Measurements from ENCODE around the gene SPHK1.

SPHK1 gene

GRCh38 chr17:76385892-76386786 is 1.7 kb downstream of the SPHK1 start:
- peak; percentile 71 for DNase-seq

DNA sequence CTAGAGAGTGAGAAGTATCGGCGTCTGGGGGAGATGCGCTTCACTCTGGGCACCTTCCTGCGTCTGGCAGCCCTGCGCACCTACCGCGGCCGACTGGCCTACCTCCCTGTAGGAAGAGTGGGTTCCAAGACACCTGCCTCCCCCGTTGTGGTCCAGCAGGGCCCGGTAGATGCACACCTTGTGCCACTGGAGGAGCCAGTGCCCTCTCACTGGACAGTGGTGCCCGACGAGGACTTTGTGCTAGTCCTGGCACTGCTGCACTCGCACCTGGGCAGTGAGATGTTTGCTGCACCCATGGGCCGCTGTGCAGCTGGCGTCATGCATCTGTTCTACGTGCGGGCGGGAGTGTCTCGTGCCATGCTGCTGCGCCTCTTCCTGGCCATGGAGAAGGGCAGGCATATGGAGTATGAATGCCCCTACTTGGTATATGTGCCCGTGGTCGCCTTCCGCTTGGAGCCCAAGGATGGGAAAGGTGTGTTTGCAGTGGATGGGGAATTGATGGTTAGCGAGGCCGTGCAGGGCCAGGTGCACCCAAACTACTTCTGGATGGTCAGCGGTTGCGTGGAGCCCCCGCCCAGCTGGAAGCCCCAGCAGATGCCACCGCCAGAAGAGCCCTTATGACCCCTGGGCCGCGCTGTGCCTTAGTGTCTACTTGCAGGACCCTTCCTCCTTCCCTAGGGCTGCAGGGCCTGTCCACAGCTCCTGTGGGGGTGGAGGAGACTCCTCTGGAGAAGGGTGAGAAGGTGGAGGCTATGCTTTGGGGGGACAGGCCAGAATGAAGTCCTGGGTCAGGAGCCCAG is 2.8 kb downstream of the SPHK1 start:
- DNase-seq = no peak

- no peak for DNase-seq
Measured at GRCh38 chr17:76388966-76389888, 4.8 kb downstream of the SPHK1 start.

- DNase-seq = no peak
Measured at GRCh38 chr17:76390003-76390421, 5.6 kb downstream of the SPHK1 start.

DNA sequence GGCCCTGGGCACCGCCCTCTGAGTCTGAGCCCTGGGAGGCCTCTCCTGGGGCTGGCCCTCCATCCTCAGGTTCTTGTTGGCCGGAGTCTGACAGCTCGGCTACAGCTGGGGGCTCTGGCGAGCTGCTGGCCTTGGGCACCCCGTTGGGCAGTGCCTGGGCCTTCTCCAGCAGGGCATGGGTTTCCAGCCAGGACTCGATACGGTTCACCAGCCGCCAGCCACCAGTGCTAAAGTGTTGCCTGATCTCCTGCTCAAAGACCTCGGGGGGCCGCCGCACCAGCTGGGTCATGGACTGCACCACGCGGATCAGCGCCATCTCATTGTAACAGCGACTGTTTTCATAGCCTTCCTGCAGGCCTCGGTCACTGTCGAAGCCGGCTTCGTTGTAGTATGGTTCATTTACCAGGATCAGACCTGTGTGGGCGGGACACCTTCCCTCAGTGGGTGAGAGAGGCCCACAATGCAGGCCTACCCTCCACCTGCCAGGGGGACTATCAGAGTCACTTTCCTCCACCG is 6.8 kb downstream of the SPHK1 start:
- DNase-seq = no peak

- DNase-seq = no peak
Measured at GRCh38 chr17:76394166-76394565, 9.8 kb downstream of the SPHK1 start.

- no peak for DNase-seq
Measured at GRCh38 chr17:76395980-76396379, 11.6 kb downstream of the SPHK1 start.

DNA sequence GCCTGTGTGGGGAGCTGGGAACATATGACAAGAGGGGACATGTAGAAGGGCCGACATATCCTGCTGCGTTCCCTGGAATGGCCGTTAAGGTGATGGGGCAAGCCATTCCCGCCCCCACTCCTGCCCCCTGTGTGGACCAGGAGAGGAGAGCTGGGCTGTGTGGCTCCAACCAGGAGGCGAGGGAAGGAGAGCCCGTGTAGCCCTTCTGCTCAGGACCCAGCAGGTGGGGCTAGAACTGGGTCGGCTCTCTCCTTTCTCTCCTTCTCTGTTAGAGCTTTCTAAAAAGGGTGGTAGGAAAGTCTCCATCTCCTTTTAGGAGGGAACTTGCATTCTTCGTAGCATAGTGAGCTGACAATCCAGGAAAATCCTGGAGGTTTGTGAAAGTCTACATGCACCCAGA is 12.8 kb downstream of the SPHK1 start:
- no peak for DNase-seq

DNA sequence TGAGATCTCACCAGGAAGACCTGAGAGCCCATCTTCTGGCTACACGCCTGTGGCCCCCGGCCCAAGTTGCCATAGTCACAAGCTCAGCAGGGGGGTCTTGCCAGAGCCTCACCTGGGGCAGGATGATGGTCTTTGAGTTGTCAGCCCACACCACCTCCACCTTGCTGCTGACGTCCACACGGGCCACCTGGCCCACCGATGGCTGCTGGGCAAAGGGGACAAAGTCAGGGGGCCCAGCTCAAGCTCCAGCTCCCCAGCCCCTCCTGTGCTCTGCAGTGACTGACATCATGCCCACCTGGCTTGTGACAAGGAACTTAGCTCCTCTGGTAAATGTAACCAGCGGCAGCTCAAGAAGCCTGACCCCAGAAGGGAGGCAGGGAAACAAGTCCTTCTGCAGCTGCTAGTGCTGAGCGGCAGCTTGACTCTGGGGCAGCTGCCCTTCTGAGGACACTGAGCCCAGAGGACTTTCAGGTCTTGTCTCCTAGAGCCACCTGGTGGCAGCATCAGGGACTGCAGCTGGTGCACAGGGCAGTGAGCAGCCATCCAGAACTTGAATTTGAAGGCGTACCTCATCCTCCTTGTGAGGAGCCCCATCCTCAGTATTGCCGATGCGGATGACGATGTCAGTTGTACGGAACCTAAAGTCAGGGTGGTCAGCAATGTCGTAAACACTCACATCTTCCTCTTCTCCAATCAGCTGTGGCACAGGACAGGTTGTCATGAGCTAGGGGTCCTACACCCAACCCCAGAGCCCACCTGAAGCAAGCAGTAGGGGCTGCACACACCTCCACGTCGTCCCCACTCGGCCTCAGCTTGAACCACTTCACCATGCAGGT is 13.5 kb downstream of the SPHK1 start:
- DNase-seq = peak; percentile 89

- no peak for DNase-seq
Measured at GRCh38 chr17:76398523-76399174, 14.2 kb downstream of the SPHK1 start.

DNA sequence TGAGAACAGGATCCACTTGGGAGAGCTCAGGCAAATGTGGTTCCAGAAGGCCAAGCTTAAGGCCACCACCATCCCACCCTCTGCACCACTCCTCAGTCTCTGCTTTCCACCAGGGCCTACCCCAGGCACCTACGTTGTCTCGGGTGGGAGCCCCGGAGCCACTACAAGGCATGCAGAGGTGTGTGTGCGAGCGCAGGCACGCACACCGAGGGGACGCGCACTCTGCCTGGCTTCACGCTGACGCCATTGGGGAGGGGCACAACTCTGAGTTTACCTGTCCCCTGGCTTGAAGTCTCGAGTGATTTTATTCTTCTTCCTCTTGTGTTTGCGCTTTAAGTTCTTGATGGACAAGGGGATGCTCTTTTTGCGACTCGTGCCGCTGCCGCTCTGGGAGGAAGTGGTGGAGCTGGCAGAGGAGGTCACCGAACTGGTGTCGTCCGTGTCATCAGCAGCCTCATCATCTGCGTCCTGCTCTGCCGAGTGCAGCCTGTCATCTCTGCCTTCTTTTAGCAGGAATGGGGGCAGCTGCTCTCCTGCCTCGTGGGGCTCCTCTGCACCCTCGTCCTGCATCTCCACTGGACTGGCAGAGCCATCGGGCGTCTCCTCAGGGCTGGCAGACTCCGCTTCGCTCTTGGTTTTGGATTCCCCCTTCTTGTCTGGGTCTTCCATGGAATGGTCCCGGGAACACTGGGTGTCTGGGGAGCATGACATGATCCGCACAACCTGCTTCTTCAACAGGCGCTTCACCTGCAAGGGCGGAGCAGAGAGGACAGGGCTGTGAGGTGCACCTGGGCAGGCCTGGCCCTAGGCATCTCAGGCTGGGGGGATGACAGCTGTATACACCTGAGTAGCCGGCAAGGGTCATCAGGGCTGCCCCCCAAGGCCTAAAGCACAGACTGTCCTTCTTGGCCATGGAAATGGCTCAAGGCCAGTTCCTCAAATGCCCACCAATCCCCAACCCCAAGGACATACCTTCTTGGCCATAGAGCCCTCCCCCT is 15.1 kb downstream of the SPHK1 start:
- DNase-seq = no peak

GRCh38 chr17:76402711-76403110 is 18.3 kb downstream of the SPHK1 start:
- DNase-seq = no peak

DNA sequence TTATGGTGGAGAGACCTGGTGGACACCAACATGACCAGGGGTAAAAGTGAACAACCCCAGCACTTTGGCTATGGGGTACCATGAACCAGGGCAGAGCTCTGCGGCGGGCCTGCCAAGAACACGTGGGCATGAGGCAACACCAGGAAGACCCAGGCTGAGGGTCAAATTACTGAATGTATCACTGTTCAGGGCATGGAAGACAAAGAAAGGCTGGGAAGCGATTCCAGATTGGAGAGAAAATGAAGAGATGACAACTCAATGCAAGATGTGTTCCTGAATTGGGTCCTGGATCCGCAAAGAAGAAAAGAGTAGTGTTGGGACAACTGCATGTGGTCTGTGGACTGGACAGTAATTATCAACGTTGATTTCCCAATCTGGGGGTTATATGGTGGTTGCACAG is 19.8 kb downstream of the SPHK1 start:
- no peak for DNase-seq

- DNase-seq = peak; percentile 15
Measured at GRCh38 chr17:76404976-76405563, 20.7 kb downstream of the SPHK1 start.

DNA sequence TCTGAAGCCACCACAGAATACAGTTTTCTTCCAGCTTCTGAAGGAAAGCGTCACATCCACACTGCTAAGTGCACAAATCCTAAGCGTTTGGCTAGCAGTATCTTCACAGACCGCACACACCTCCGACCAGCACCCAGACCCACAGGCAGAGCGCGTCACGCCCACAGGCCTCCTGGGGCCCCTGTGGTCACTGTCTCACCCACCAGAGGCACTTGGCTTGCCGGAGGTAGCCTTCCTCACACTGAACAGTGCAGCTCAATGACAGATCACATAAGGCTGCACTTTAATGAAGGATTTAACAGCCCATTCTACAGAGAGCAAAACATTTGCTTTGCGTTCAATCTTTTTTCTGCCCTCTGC is 21.2 kb downstream of the SPHK1 start:
- no peak for DNase-seq

GRCh38 chr17:76405967-76406647 is 21.7 kb downstream of the SPHK1 start:
- peak; percentile 26 for DNase-seq

DNA sequence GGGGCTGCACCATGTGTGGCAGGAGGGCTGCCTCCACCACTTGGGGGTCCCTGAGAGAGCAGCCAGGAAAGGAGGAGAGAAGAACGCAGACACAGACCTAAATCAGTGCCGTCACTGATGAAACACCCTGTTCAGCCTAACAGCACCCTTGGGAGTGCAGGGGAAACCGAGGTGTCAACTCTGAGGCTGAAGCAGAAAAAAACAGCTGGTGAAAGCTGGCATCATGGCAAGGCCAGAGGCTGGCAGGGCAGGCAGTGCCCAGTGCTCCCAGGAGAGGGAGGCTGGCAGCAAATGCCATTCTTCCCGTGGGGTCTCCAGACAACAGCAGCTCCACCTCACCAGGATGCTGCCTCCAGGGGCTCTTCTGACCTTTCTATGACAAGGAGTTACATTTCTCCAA is 23.1 kb downstream of the SPHK1 start:
- no peak for DNase-seq

- DNase-seq = no peak
Measured at GRCh38 chr17:76408037-76408849, 23.8 kb downstream of the SPHK1 start.

All from right hindlimb (tissue), 1 donor.